ENCODE measurements around the gene ATP8B2.

The ATP8B2 gene

DNA sequence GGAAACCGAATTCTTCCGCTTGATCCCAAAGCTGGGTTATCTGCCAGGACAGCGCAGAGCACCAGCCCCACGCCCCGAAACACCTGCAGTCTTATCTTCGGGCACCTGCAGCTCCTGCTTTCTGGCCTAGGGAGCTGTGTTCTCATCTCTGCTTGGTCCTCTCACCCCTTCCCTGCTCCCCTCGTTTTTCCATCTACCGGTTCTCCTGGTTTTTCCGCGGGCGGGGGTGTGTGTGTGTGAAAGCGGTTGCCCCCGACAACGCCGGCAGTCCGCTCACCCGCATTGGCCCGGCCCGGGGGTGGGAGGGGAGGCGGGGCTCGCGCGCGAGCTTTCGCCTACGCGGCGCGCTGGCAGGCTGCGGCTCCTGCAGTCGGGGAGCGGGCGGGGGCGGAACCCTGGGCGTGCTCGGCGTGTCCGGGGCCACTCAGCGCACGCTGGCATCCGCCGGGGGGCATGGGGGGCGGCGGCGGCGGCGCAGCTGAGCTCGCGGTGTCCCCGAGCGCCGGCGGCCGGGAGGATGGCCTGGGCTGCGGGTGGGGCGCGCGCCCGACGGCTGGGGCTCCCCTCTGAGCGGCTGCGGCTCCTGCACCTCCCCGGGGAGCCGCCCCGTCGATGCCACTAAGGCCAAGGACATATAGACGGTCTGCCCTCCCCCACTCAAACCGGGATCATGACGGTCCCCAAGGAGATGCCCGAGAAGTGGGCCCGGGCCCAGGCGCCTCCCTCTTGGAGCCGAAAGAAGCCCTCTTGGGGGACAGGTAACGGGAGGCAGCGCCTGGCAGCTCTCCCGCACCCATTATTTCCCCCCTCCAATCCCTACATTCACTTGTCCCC, 3.2 kb downstream of the ATP8B2 start (continued):
- no peak for TF ChIP-seq ZNF664 (tag by site-specific recombination; IDR thresholded peaks at IDR 0.05)
- 0 out of 2 replicates have a peak, but pooled peaks have one; percentile 10 for TF ChIP-seq ZNF366 (tag by site-specific recombination; conservative IDR thresholded peaks at IDR 0.05)
- peak; percentile 98 for TF ChIP-seq KLF10 (tag by site-specific recombination; IDR thresholded peaks at IDR 0.05)
- no peak for TF ChIP-seq ZNF585B (tag by site-specific recombination; IDR thresholded peaks at IDR 0.05)
- TF ChIP-seq KLF8 (tag by site-specific recombination; IDR thresholded peaks at IDR 0.05): peak; percentile 22; the same call in 1 of the 2 replicates
- TF ChIP-seq ZBTB48 (tag by site-specific recombination; IDR thresholded peaks at IDR 0.05): peak; percentile 4; the same call in 1 of the 2 replicates
- peak; percentile 32; the same call in 1 of the 2 replicates for TF ChIP-seq KLF1 (tag by site-specific recombination; IDR thresholded peaks at IDR 0.05)
- TF ChIP-seq ZNF501 (tag by site-specific recombination; IDR thresholded peaks at IDR 0.05): no peak
- TF ChIP-seq SCRT2 (tag by site-specific recombination; IDR thresholded peaks at IDR 0.05): 0 out of 2 replicates have a peak, but pooled peaks have one; percentile 10
- TF ChIP-seq ZNF140 (tag by site-specific recombination; IDR thresholded peaks at IDR 0.05): no peak
- peak; percentile 16; the same call in 1 of the 2 replicates for TF ChIP-seq ZBTB17 (tag by site-specific recombination; IDR thresholded peaks at IDR 0.05)
- TF ChIP-seq KLF16 (tag by site-specific recombination; IDR thresholded peaks at IDR 0.05): peak; percentile 59
- no peak for TF ChIP-seq ZNF214 (tag by site-specific recombination; IDR thresholded peaks at IDR 0.05; ENCODE audit: borderline replicate concordance)
- TF ChIP-seq, protein P1, sequence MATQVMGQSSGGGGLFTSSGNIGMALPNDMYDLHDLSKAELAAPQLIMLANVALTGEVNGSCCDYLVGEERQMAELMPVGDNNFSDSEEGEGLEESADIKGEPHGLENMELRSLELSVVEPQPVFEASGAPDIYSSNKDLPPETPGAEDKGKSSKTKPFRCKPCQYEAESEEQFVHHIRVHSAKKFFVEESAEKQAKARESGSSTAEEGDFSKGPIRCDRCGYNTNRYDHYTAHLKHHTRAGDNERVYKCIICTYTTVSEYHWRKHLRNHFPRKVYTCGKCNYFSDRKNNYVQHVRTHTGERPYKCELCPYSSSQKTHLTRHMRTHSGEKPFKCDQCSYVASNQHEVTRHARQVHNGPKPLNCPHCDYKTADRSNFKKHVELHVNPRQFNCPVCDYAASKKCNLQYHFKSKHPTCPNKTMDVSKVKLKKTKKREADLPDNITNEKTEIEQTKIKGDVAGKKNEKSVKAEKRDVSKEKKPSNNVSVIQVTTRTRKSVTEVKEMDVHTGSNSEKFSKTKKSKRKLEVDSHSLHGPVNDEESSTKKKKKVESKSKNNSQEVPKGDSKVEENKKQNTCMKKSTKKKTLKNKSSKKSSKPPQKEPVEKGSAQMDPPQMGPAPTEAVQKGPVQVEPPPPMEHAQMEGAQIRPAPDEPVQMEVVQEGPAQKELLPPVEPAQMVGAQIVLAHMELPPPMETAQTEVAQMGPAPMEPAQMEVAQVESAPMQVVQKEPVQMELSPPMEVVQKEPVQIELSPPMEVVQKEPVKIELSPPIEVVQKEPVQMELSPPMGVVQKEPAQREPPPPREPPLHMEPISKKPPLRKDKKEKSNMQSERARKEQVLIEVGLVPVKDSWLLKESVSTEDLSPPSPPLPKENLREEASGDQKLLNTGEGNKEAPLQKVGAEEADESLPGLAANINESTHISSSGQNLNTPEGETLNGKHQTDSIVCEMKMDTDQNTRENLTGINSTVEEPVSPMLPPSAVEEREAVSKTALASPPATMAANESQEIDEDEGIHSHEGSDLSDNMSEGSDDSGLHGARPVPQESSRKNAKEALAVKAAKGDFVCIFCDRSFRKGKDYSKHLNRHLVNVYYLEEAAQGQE (tag by site-specific recombination; IDR thresholded peaks at IDR 0.05): no peak
- TF ChIP-seq PRDM1 (tag by site-specific recombination; IDR thresholded peaks at IDR 0.05): no peak
- TF ChIP-seq GLIS1 (tag by site-specific recombination; IDR thresholded peaks at IDR 0.05): peak; percentile 18
- peak; percentile 33; the same call in 1 of the 2 replicates for TF ChIP-seq ZNF335 (tag by site-specific recombination; conservative IDR thresholded peaks at IDR 0.05)
- peak; percentile 50 for TF ChIP-seq ZBTB20 (tag by site-specific recombination; IDR thresholded peaks at IDR 0.05)
- peak; percentile 14; the same call in 1 of the 2 replicates for TF ChIP-seq ZIC2 (tag by site-specific recombination; IDR thresholded peaks at IDR 0.05)
- TF ChIP-seq SP3 (tag by site-specific recombination; IDR thresholded peaks at IDR 0.05): peak; percentile 50; the same call in 1 of the 2 replicates
- TF ChIP-seq, protein P2, sequence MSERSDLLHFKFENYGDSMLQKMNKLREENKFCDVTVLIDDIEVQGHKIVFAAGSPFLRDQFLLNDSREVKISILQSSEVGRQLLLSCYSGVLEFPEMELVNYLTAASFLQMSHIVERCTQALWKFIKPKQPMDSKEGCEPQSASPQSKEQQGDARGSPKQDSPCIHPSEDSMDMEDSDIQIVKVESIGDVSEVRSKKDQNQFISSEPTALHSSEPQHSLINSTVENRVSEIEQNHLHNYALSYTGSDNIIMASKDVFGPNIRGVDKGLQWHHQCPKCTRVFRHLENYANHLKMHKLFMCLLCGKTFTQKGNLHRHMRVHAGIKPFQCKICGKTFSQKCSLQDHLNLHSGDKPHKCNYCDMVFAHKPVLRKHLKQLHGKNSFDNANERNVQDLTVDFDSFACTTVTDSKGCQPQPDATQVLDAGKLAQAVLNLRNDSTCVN (tag by site-specific recombination; optimal IDR thresholded peaks at IDR 0.05): peak; percentile 65
- TF ChIP-seq ZFHX2 (tag by site-specific recombination; conservative IDR thresholded peaks at IDR 0.05): peak; percentile 93
- peak; percentile 76 for TF ChIP-seq EGR2 (tag by site-specific recombination; IDR thresholded peaks at IDR 0.05; ENCODE audit: low read depth)
- peak; percentile 81 for TF ChIP-seq KLF9 (tag by site-specific recombination; IDR thresholded peaks at IDR 0.05; ENCODE audit: low read depth)
- TF ChIP-seq, protein P3, sequence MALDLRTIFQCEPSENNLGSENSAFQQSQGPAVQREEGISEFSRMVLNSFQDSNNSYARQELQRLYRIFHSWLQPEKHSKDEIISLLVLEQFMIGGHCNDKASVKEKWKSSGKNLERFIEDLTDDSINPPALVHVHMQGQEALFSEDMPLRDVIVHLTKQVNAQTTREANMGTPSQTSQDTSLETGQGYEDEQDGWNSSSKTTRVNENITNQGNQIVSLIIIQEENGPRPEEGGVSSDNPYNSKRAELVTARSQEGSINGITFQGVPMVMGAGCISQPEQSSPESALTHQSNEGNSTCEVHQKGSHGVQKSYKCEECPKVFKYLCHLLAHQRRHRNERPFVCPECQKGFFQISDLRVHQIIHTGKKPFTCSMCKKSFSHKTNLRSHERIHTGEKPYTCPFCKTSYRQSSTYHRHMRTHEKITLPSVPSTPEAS (tag by site-specific recombination; IDR thresholded peaks at IDR 0.05): 0 out of 2 replicates have a peak, but pooled peaks have one; percentile 1
- TF ChIP-seq ZBTB21 (tag by site-specific recombination; IDR thresholded peaks at IDR 0.05): no peak
- no peak for TF ChIP-seq ZSCAN23 (tag by site-specific recombination; IDR thresholded peaks at IDR 0.05)
- TF ChIP-seq, protein P4, sequence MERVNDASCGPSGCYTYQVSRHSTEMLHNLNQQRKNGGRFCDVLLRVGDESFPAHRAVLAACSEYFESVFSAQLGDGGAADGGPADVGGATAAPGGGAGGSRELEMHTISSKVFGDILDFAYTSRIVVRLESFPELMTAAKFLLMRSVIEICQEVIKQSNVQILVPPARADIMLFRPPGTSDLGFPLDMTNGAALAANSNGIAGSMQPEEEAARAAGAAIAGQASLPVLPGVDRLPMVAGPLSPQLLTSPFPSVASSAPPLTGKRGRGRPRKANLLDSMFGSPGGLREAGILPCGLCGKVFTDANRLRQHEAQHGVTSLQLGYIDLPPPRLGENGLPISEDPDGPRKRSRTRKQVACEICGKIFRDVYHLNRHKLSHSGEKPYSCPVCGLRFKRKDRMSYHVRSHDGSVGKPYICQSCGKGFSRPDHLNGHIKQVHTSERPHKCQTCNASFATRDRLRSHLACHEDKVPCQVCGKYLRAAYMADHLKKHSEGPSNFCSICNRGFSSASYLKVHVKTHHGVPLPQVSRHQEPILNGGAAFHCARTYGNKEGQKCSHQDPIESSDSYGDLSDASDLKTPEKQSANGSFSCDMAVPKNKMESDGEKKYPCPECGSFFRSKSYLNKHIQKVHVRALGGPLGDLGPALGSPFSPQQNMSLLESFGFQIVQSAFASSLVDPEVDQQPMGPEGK (tag by site-specific recombination; IDR thresholded peaks at IDR 0.05): peak; percentile 57
- peak; percentile 80 for TF ChIP-seq GLIS2 (tag by site-specific recombination; IDR thresholded peaks at IDR 0.05)

All from HEK293 (cell line).